NCI-H187 (cell line): ENCODE data around the gene TRPV4.

Experiments used
- DNase-seq, 2 experiments: peaks; one replicate each; lab custom pipeline; 2025; lab: John Stamatoyannopoulos, UW

TRPV4 gene

GRCh38 chr12:109739747-109740693 is 93.2 kb downstream of the TRPV4 start:
- DNase-seq, result no peak

- no peak for DNase-seq
Measured at GRCh38 chr12:109738878-109739665, 94.1 kb downstream of the TRPV4 start.

- no peak for DNase-seq
Measured at GRCh38 chr12:109738209-109738608, 95.0 kb downstream of the TRPV4 start.

- DNase-seq, result no peak
Measured at GRCh38 chr12:109737631-109738030, 95.6 kb downstream of the TRPV4 start.

GRCh38 chr12:109737126-109737525 is 96.1 kb downstream of the TRPV4 start:
- no peak for DNase-seq

- DNase-seq, result no peak
Measured at GRCh38 chr12:109736552-109737108, 96.6 kb downstream of the TRPV4 start.

GRCh38 chr12:109735825-109736551 is 97.2 kb downstream of the TRPV4 start:
- no peak for DNase-seq

GRCh38 chr12:109735051-109735521 is 98.1 kb downstream of the TRPV4 start:
- DNase-seq, result no peak

- DNase-seq, result no peak
Measured at GRCh38 chr12:109734219-109735000, 98.8 kb downstream of the TRPV4 start.
